OCI-LY1 (cell line): ENCODE data around the gene S100B.

ENCODE experiments used
- H2AFZ ChIP-seq: fragments of 200-600 bp; sonication (generic), shearing (Covaris generic); 2 replicates; pipeline ENCODE4 v1.6.0; 2014; ENCODE audit warnings: antibody characterized with exemption, mild to moderate bottlenecking, low read length
- H3F3A ChIP-seq: fragments of 200-600 bp; sonication (generic), shearing (Covaris generic); 2 replicates; pipeline ENCODE4 v1.6.0; 2014; ENCODE audit warnings: mild to moderate bottlenecking, antibody characterized with exemption, low read length, moderate library complexity; ENCODE audit not compliant: insufficient read depth
- H3K27ac ChIP-seq: fragments of 200-600 bp; sonication (generic); 2 replicates; pipeline ENCODE4 v1.5.1; 2014; ENCODE audit warnings: low read length, mixed run types, mild to moderate bottlenecking, low read depth; ENCODE audit not compliant: poor library complexity, severe bottlenecking
- H3K27me3 ChIP-seq: fragments of 200-600 bp; sonication (generic); 2 replicates; pipeline ENCODE4 v1.6.0; 2014; ENCODE audit warnings: antibody characterized with exemption, mild to moderate bottlenecking, low read length, moderate library complexity; ENCODE audit not compliant: insufficient read depth
- H3K36me3 ChIP-seq: fragments of 200-600 bp; sonication (generic); 2 replicates; pipeline ENCODE4 v1.6.1; 2014; ENCODE audit warnings: mild to moderate bottlenecking, antibody characterized with exemption, low read length, moderate library complexity, mixed read lengths; ENCODE audit not compliant: insufficient read depth
- H3K4me1 ChIP-seq: fragments of 200-600 bp; sonication (generic); 2 replicates; pipeline ENCODE4 v1.5.1; 2014; ENCODE audit warnings: mild to moderate bottlenecking, low read length, moderate library complexity; ENCODE audit not compliant: insufficient read depth, severe bottlenecking
- H3K4me2 ChIP-seq: fragments of 200-600 bp; sonication (generic), shearing (Covaris generic); 2 replicates; pipeline ENCODE4 v1.6.1; 2014; ENCODE audit warnings: low read length
- H3K4me3 ChIP-seq: fragments of 200-600 bp; sonication (generic); 2 replicates; pipeline ENCODE4 v1.5.1; 2014; ENCODE audit warnings: low read length, low read depth, mild to moderate bottlenecking, mixed read lengths; ENCODE audit not compliant: poor library complexity, severe bottlenecking
- H3K79me2 ChIP-seq: fragments of 200-600 bp; shearing (Covaris generic); 2 replicates; pipeline ENCODE4 v1.6.1; 2016; ENCODE audit warnings: mixed run types, low read length, mixed read lengths; ENCODE audit not compliant: insufficient read depth
- H3K9ac ChIP-seq: fragments of 200-600 bp; sonication (generic), shearing (Covaris generic); 2 replicates; pipeline ENCODE4 v1.6.1; 2014; ENCODE audit warnings: mild to moderate bottlenecking, low read length, mixed read lengths
- H3K9me2 ChIP-seq: fragments of 200-600 bp; sonication (generic), shearing (Covaris generic); 2 replicates; pipeline ENCODE4 v1.6.1; 2014; ENCODE audit warnings: low read depth, mild to moderate bottlenecking, low read length, mixed read lengths
- H3K9me3 ChIP-seq: fragments of 200-600 bp; shearing (Covaris generic); 2 replicates; pipeline ENCODE4 v1.6.1; 2014; ENCODE audit warnings: low read length, mixed read lengths
- H4K20me1 ChIP-seq: fragments of 200-600 bp; sonication (generic), shearing (Covaris generic); 2 replicates; pipeline ENCODE4 v1.6.0; 2016; ENCODE audit warnings: mild to moderate bottlenecking, low read length; ENCODE audit not compliant: insufficient read depth
- CTCF ChIP-seq: fragments of 200-600 bp; sonication (generic), shearing (Covaris generic); IDR thresholded peaks from 2 replicates; pipeline ENCODE4 v1.5.1; 2017; ENCODE audit warnings: mild to moderate bottlenecking, antibody characterized with exemption, low read length, moderate library complexity, mixed read lengths
- EZH2 ChIP-seq: fragments of 200-600 bp; sonication (generic), shearing (Covaris generic); IDR thresholded peaks from 2 replicates; pipeline ENCODE4 v1.8.0; 2017; ENCODE audit warnings: borderline replicate concordance, mixed run types, mild to moderate bottlenecking, antibody characterized with exemption, low read length, moderate library complexity, mixed read lengths

Gene S100B

GRCh38 chr21:46569081-46569480 is 35.8 kb downstream of the S100B start:
- H3K4me3 ChIP-seq = no peak overlapping the region
- TF ChIP-seq EZH2 (no peak), CTCF (no peak)
- no peaks in the 10 kb centered on the region for H3K4me1 ChIP-seq
- peaks cover 75% of the 10 kb centered on the region for H3K36me3 ChIP-seq
- no peak overlapping the region for H3K27ac ChIP-seq
- no peaks in the 10 kb centered on the region for H3K9me3 ChIP-seq
- H3K79me2 ChIP-seq = no peaks in the 10 kb centered on the region
- no peak overlapping the region for H3K9ac ChIP-seq
- H3K27me3 ChIP-seq = no peaks in the 10 kb centered on the region
- no peaks in the 10 kb centered on the region for H3F3A ChIP-seq
- H3K9me2 ChIP-seq = no peaks in the 10 kb centered on the region
- no peaks in the 10 kb centered on the region for H4K20me1 ChIP-seq
- H2AFZ ChIP-seq = no peak overlapping the region
- no peak overlapping the region for H3K4me2 ChIP-seq

- H3K9me2 ChIP-seq = no peaks in the 10 kb centered on the region
- H3K27me3 ChIP-seq = no peaks in the 10 kb centered on the region
- no peaks in the 10 kb centered on the region for H3K4me1 ChIP-seq
- no peak overlapping the region for H3K4me3 ChIP-seq
- H3K4me2 ChIP-seq = no peak overlapping the region
- H3K79me2 ChIP-seq = no peaks in the 10 kb centered on the region
- no peak overlapping the region for H3K9ac ChIP-seq
- no peaks in the 10 kb centered on the region for H3K9me3 ChIP-seq
- no peak overlapping the region for H3K27ac ChIP-seq
- H2AFZ ChIP-seq = no peak overlapping the region
- TF ChIP-seq EZH2 = no peak
- TF ChIP-seq CTCF = no peak
- no peaks in the 10 kb centered on the region for H3F3A ChIP-seq
- no peaks in the 10 kb centered on the region for H4K20me1 ChIP-seq
- peaks cover 80% of the 10 kb centered on the region for H3K36me3 ChIP-seq
These were observed 36.3 kb downstream of the S100B start for GRCh38 chr21:46568562-46568961.

- H3K4me3 ChIP-seq = no peak overlapping the region
- no peak overlapping the region for H3K4me2 ChIP-seq
- no peaks in the 10 kb centered on the region for H3F3A ChIP-seq
- peaks cover 84% of the 10 kb centered on the region for H3K36me3 ChIP-seq
- no peaks in the 10 kb centered on the region for H3K27me3 ChIP-seq
- no peak overlapping the region for H3K9ac ChIP-seq
- no peaks in the 10 kb centered on the region for H3K9me2 ChIP-seq
- TF ChIP-seq EZH2 (no peak), CTCF (no peak)
- no peaks in the 10 kb centered on the region for H3K9me3 ChIP-seq
- H4K20me1 ChIP-seq = no peaks in the 10 kb centered on the region
- no peaks in the 10 kb centered on the region for H3K4me1 ChIP-seq
- no peak overlapping the region for H3K27ac ChIP-seq
- H3K79me2 ChIP-seq = no peaks in the 10 kb centered on the region
- H2AFZ ChIP-seq = no peak overlapping the region
These were observed 37.5 kb downstream of the S100B start for GRCh38 chr21:46567348-46567747.
